OCI-LY1 (cell line): ENCODE results near the gene TBL3.
"Not testable (repeated sequence)": the region's sequence is repeated elsewhere in the genome, so short reads cannot be mapped to it uniquely, and the experiment has no call there.

Source experiments
- H2AFZ ChIP-seq: fragments of 200-600 bp; sonication (generic), shearing (Covaris generic); 2 replicates; pipeline ENCODE4 v1.6.0; 2014; ENCODE audit warnings: antibody characterized with exemption, mild to moderate bottlenecking, low read length
- H3F3A ChIP-seq: fragments of 200-600 bp; sonication (generic), shearing (Covaris generic); 2 replicates; pipeline ENCODE4 v1.6.0; 2014; ENCODE audit warnings: mild to moderate bottlenecking, antibody characterized with exemption, low read length, moderate library complexity; ENCODE audit not compliant: insufficient read depth
- H3K27ac ChIP-seq: fragments of 200-600 bp; sonication (generic); 2 replicates; pipeline ENCODE4 v1.5.1; 2014; ENCODE audit warnings: low read length, mixed run types, mild to moderate bottlenecking, low read depth; ENCODE audit not compliant: poor library complexity, severe bottlenecking
- H3K27me3 ChIP-seq: fragments of 200-600 bp; sonication (generic); 2 replicates; pipeline ENCODE4 v1.6.0; 2014; ENCODE audit warnings: antibody characterized with exemption, mild to moderate bottlenecking, low read length, moderate library complexity; ENCODE audit not compliant: insufficient read depth
- H3K36me3 ChIP-seq: fragments of 200-600 bp; sonication (generic); 2 replicates; pipeline ENCODE4 v1.6.1; 2014; ENCODE audit warnings: mild to moderate bottlenecking, antibody characterized with exemption, low read length, moderate library complexity, mixed read lengths; ENCODE audit not compliant: insufficient read depth
- H3K4me1 ChIP-seq: fragments of 200-600 bp; sonication (generic); 2 replicates; pipeline ENCODE4 v1.5.1; 2014; ENCODE audit warnings: mild to moderate bottlenecking, low read length, moderate library complexity; ENCODE audit not compliant: insufficient read depth, severe bottlenecking
- H3K4me2 ChIP-seq: fragments of 200-600 bp; sonication (generic), shearing (Covaris generic); 2 replicates; pipeline ENCODE4 v1.6.1; 2014; ENCODE audit warnings: low read length
- H3K4me3 ChIP-seq: fragments of 200-600 bp; sonication (generic); 2 replicates; pipeline ENCODE4 v1.5.1; 2014; ENCODE audit warnings: low read length, low read depth, mild to moderate bottlenecking, mixed read lengths; ENCODE audit not compliant: poor library complexity, severe bottlenecking
- H3K79me2 ChIP-seq: fragments of 200-600 bp; shearing (Covaris generic); 2 replicates; pipeline ENCODE4 v1.6.1; 2016; ENCODE audit warnings: mixed run types, low read length, mixed read lengths; ENCODE audit not compliant: insufficient read depth
- H3K9ac ChIP-seq: fragments of 200-600 bp; sonication (generic), shearing (Covaris generic); 2 replicates; pipeline ENCODE4 v1.6.1; 2014; ENCODE audit warnings: mild to moderate bottlenecking, low read length, mixed read lengths
- H3K9me2 ChIP-seq: fragments of 200-600 bp; sonication (generic), shearing (Covaris generic); 2 replicates; pipeline ENCODE4 v1.6.1; 2014; ENCODE audit warnings: low read depth, mild to moderate bottlenecking, low read length, mixed read lengths
- H3K9me3 ChIP-seq: fragments of 200-600 bp; shearing (Covaris generic); 2 replicates; pipeline ENCODE4 v1.6.1; 2014; ENCODE audit warnings: low read length, mixed read lengths
- H4K20me1 ChIP-seq: fragments of 200-600 bp; sonication (generic), shearing (Covaris generic); 2 replicates; pipeline ENCODE4 v1.6.0; 2016; ENCODE audit warnings: mild to moderate bottlenecking, low read length; ENCODE audit not compliant: insufficient read depth
- CTCF ChIP-seq: fragments of 200-600 bp; sonication (generic), shearing (Covaris generic); IDR thresholded peaks from 2 replicates; pipeline ENCODE4 v1.5.1; 2017; ENCODE audit warnings: mild to moderate bottlenecking, antibody characterized with exemption, low read length, moderate library complexity, mixed read lengths
- EZH2 ChIP-seq: fragments of 200-600 bp; sonication (generic), shearing (Covaris generic); IDR thresholded peaks from 2 replicates; pipeline ENCODE4 v1.8.0; 2017; ENCODE audit warnings: borderline replicate concordance, mixed run types, mild to moderate bottlenecking, antibody characterized with exemption, low read length, moderate library complexity, mixed read lengths

Gene TBL3

GRCh38 chr16:2008631-2009163 is 36.8 kb downstream of the TBL3 start:
- Histone ChIP-seq H3F3A (no peaks in the 10 kb centered on the region), H3K9me2 (no peaks in the 10 kb centered on the region), H3K4me2 (peak overlapping the region; percentile 74), H4K20me1 (no peaks in the 10 kb centered on the region), H3K27me3 (no peaks in the 10 kb centered on the region), H3K79me2 (peaks cover 11% of the 10 kb centered on the region), H2AFZ (no peak overlapping the region), H3K4me3 (peak overlapping the region; percentile 99), H3K4me1 (peaks cover 56% of the 10 kb centered on the region), H3K9ac (peak overlapping the region; percentile 95), H3K27ac (peak overlapping the region; percentile 53), H3K9me3 (no peaks in the 10 kb centered on the region), H3K36me3 (0 out of 2 replicates have a peak, but pooled peaks cover 6% of the 10 kb centered on the region)
- no peak for TF ChIP-seq CTCF

GRCh38 chr16:2009164-2009711 is 37.4 kb downstream of the TBL3 start:
- TF ChIP-seq CTCF (no peak), EZH2 (no peak)
- H3K9me3 ChIP-seq = no peaks in the 10 kb centered on the region
- peak overlapping the region; percentile 95 for H3K9ac ChIP-seq
- H3K4me1 ChIP-seq = peaks cover 53% of the 10 kb centered on the region
- H3K27ac ChIP-seq = peak overlapping the region; percentile 53
- H3K4me2 ChIP-seq = peak overlapping the region; percentile 74
- peak overlapping the region; percentile 99 for H3K4me3 ChIP-seq
- H3K36me3 ChIP-seq = 0 out of 2 replicates have a peak, but pooled peaks cover 6% of the 10 kb centered on the region
- no peaks in the 10 kb centered on the region for H4K20me1 ChIP-seq
- no peaks in the 10 kb centered on the region for H3K27me3 ChIP-seq
- no peaks in the 10 kb centered on the region for H3K9me2 ChIP-seq
- H3K79me2 ChIP-seq = peaks cover 11% of the 10 kb centered on the region
- no peaks in the 10 kb centered on the region for H3F3A ChIP-seq
- H2AFZ ChIP-seq = no peak overlapping the region

GRCh38 chr16:2009791-2010510 is 38.1 kb downstream of the TBL3 start, which contains the start of gene ZNF598:
Gene ZNF598, minus strand, starts transcription at chr16:2009821.
- Histone ChIP-seq H3K27ac (peak within 1 kb of the TSS; percentile 53), H4K20me1 (no peaks in the 10 kb centered on the region), H3K9me2 (no peaks in the 10 kb centered on the region), H3K4me2 (peak within 1 kb of the TSS; percentile 98), H3K27me3 (no peaks in the 10 kb centered on the region), H3K9ac (peak within 1 kb of the TSS; percentile 99), H2AFZ (peak within 1 kb of the TSS; percentile 5; the same call in 1 of the 2 replicates), H3K4me1 (peaks cover 49% of the 10 kb centered on the region), H3K36me3 (0 out of 2 replicates have a peak, but pooled peaks cover 6% of the 10 kb centered on the region), H3K9me3 (no peaks in the 10 kb centered on the region), H3F3A (no peaks in the 10 kb centered on the region), H3K79me2 (peaks cover 11% of the 10 kb centered on the region), H3K4me3 (peak within 1 kb of the TSS; percentile 99)
- no peak for TF ChIP-seq EZH2
- no peak for TF ChIP-seq CTCF

- not testable (repeated sequence) for H3K9me3 ChIP-seq, H3K36me3 ChIP-seq, H3K4me3 ChIP-seq, H3K9ac ChIP-seq, H3F3A ChIP-seq, H4K20me1 ChIP-seq, H3K4me2 ChIP-seq, H3K27me3 ChIP-seq, H3K27ac ChIP-seq, H2AFZ ChIP-seq, H3K9me2 ChIP-seq
- Histone ChIP-seq H3K4me1 (peaks cover 34% of the 10 kb centered on the region), H3K79me2 (peaks cover 11% of the 10 kb centered on the region)
These were observed 39.9 kb downstream of the TBL3 start for GRCh38 chr16:2011726-2012125.
